Measurements from ENCODE around the gene ZNF507. TPM values are rescaled to one million over a fixed set of nuclear protein-coding genes. Genes with fewer than 3 reads are reported as not detected.
"Not testable (repeated sequence)": the region's sequence is repeated elsewhere in the genome, so short reads cannot be mapped to it uniquely, and the experiment has no call there.

Gene ZNF507
- total RNA-seq, 1 experiment from 2014 or later, result 4.2 TPM

DNA sequence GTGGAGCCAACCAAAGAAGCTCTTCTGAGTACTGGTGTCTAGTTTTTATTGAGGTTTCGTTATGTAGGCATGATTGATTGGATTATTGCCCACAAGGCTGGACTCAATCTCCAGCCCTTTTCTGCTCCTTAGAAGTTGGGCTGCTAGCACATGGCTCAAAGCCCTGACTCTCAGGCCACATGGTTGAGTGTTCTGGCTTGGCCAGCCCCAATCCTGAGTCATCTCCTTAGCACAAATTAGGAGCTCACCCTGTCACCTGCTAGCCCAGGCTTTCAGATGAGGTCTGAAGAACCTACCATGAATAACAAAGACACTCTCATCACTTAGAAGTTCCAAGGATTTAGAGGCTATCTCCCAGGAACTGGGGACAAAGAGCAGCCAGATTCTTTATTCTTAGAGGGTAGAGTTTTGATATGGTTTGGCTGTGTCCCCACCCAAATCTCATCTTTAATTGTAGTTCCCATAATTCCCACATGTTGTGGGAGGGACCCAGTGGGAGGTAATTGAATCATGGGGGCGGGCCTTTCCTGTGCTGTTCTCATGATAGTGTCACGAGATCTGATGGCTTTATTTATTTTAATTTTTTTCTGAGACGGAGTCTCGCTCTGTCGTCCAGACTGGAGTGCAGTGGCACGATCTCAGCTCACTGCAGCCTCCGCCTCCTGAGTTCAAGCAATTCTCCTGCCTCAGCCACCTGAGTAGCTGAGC lies 71.5 kb downstream of the ZNF507 start:
- Histone ChIP-seq H3K9me3 (no peaks in the 10 kb centered on the region), H3K4me3 (no peak overlapping the region), H3K27me3 (no peaks in the 10 kb centered on the region), H3K36me3 (peaks cover 48% of the 10 kb centered on the region)
- DNase-seq, result peak; percentile 73

DNA sequence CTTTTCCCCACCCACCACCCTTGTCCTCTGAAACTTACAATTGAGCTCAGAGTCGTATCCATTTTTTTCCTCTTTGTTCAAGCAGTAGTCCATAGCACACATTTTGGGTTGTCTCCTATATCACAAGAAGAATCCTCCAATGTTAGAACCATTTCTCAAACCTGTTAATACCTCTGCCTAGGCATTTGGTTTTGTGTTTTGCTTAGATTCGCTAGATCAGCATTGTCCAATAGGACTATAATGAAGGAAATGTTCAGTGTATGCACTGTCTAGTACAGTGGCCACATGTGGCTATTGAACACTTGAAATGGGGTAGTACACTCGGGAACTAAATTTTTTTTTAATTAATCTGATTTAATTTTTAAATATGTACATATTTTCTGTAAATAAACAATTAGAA lies 72.7 kb downstream of the ZNF507 start:
- peaks cover 42% of the 10 kb centered on the region for H3K36me3 ChIP-seq

GRCh38 chr19:32421589-32422361 lies 76.4 kb downstream of the ZNF507 start:
- no peak for DNase-seq
- Histone ChIP-seq H3K4me3 (no peak overlapping the region), H3K27me3 (no peaks in the 10 kb centered on the region), H3K9me3 (no peaks in the 10 kb centered on the region), H3K36me3 (peaks cover 17% of the 10 kb centered on the region)

More for the DNA sequence above, 72.7 kb downstream of the ZNF507 start:
- Histone ChIP-seq H3K9me3 (no peaks in the 10 kb centered on the region), H3K27me3 (no peaks in the 10 kb centered on the region), H3K4me3 (no peak overlapping the region)
- no peak for DNase-seq

DNA sequence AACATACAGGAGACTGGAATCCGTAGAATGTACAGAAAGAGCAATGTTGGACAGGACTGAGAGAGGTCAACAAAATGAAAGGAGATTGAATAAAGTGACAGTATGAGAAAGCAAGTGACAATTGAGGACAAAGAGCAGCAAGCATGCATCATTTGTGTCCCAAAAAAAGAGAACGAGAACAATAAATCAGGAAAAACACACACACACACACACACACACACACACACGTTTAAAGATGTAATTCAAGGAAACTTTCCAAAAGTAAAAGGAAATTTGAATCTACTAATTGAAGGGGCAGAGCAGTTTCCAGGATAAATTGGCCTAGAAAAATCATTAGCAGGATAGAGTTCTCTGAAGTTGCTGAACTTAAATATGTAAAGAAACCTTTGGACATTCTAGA lies 77.0 kb downstream of the ZNF507 start:
- Histone ChIP-seq H3K36me3 (peaks cover 10% of the 10 kb centered on the region), H3K27me3 (no peaks in the 10 kb centered on the region), H3K4me3 (no peak overlapping the region), H3K9me3 (no peaks in the 10 kb centered on the region)
- no peak for DNase-seq

DNA sequence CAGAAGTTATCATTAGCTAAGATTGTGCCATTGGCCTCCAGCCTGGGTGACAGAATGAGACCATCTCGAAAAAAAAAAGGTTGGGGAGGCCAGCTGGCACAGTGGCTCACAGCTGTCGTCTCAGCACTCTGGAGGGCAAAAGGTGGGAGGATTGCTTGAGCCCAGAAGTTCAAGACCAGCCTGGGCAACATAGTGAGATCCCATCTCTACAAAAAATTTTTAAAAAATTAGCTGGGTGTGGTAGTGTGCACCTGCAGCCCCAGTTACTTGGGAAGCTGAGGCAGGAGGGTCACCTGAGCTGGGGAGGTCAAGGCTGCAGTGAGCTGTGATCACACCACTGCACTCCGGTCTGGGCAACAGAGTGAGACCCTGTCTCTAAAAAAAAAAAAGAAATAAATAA lies 78.5 kb downstream of the ZNF507 start:
- not testable (repeated sequence) for H3K27me3 ChIP-seq, H3K36me3 ChIP-seq, H3K9me3 ChIP-seq

DNA sequence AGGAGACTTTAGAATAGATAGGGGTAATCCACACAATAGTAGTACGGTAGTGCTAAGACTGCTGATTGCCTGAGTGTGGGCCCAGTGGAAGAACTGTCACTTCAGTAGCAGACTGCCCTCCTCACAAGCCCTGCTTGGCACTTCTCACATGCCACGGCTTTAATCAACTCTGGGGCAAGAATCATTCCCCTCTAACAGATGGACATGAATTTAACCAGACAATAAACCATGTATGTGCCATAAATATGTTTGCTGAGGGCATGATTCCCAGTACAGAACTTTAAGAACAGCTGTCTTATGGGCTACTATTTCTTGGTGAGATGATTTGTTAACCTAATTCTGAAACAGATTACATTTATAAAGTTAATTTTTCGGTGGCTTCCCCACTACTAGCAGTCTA lies 82.1 kb downstream of the ZNF507 start:
- Histone ChIP-seq H3K4me3 (no peak overlapping the region), H3K9me3 (no peaks in the 10 kb centered on the region), H3K27me3 (no peaks in the 10 kb centered on the region)

More for the DNA sequence above, 78.5 kb downstream of the ZNF507 start:
- not testable (repeated sequence) for DNase-seq, H3K4me3 ChIP-seq

GRCh38 chr19:32436692-32437091 lies 91.3 kb downstream of the ZNF507 start:
- Histone ChIP-seq H3K36me3 (peaks cover 29% of the 10 kb centered on the region), H3K27me3 (no peaks in the 10 kb centered on the region), H3K4me3 (no peak overlapping the region), H3K9me3 (no peaks in the 10 kb centered on the region)
- DNase-seq, result no peak

More for the DNA sequence above, 82.1 kb downstream of the ZNF507 start:
- DNase-seq, result no peak
- H3K36me3 ChIP-seq, result peaks cover 3% of the 10 kb centered on the region; the same call in 1 of the 2 replicates

GRCh38 chr19:32437096-32437495 lies 91.7 kb downstream of the ZNF507 start:
- H3K4me3 ChIP-seq, result no peak overlapping the region
- no peak for DNase-seq
- no peaks in the 10 kb centered on the region for H3K27me3 ChIP-seq
- H3K9me3 ChIP-seq, result no peaks in the 10 kb centered on the region
- H3K36me3 ChIP-seq, result peaks cover 32% of the 10 kb centered on the region

Other genes with a start within 250 kb of the ZNF507 start
- gene DPY19L3, start 60.2 kb downstream of the ZNF507 start, total RNA-seq (2014; rRNA removed; shearing (Covaris generic); ENCODE audit: low replicate concordance), result 2.6 and 10.4 TPM in 2 replicates
- 245 and 384 TPM in 2 replicates for gene PDCD5, start 235.6 kb downstream of the ZNF507 start, total RNA-seq (2014; rRNA removed; shearing (Covaris generic); ENCODE audit: low replicate concordance)

Measured in MG63 (cell line).